ENCODE measurements around the gene VPS18.

VPS18 gene

GRCh38 chr15:40942337-40942854 lies 48.1 kb downstream of the VPS18 start:
- H3K27ac ChIP-seq (ENCODE audit: low read depth, low read length, poor library complexity, severe bottlenecking), result no peak overlapping the region
- H3K27me3 ChIP-seq (ENCODE audit: insufficient read depth, low read length), result 0 out of 2 replicates have a peak, but pooled peaks cover 12% of the 10 kb centered on the region
- no peaks in the 10 kb centered on the region for H4K20me1 ChIP-seq (ENCODE audit: insufficient read depth, low read length)
- no peaks in the 10 kb centered on the region for H3K36me3 ChIP-seq (ENCODE audit: insufficient read depth, low read length)
- TF ChIP-seq, protein P1, sequence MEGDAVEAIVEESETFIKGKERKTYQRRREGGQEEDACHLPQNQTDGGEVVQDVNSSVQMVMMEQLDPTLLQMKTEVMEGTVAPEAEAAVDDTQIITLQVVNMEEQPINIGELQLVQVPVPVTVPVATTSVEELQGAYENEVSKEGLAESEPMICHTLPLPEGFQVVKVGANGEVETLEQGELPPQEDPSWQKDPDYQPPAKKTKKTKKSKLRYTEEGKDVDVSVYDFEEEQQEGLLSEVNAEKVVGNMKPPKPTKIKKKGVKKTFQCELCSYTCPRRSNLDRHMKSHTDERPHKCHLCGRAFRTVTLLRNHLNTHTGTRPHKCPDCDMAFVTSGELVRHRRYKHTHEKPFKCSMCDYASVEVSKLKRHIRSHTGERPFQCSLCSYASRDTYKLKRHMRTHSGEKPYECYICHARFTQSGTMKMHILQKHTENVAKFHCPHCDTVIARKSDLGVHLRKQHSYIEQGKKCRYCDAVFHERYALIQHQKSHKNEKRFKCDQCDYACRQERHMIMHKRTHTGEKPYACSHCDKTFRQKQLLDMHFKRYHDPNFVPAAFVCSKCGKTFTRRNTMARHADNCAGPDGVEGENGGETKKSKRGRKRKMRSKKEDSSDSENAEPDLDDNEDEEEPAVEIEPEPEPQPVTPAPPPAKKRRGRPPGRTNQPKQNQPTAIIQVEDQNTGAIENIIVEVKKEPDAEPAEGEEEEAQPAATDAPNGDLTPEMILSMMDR (IDR thresholded peaks at IDR 0.05; ENCODE audit: low read length), result no peak
- TF ChIP-seq EZH2 (IDR thresholded peaks at IDR 0.05; ENCODE audit: borderline replicate concordance, low read length), result no peak
- no peaks in the 10 kb centered on the region for H3F3A ChIP-seq (ENCODE audit: insufficient read depth, low read length)
- no peaks in the 10 kb centered on the region for H3K9me3 ChIP-seq (ENCODE audit: low read length)
- H3K4me3 ChIP-seq (ENCODE audit: low read depth, low read length, poor library complexity, severe bottlenecking), result peak overlapping the region; percentile 65
- H3K79me2 ChIP-seq (ENCODE audit: insufficient read depth, low read length), result no peaks in the 10 kb centered on the region
- H3K4me1 ChIP-seq (ENCODE audit: insufficient read depth, low read length, severe bottlenecking), result peaks cover 12% of the 10 kb centered on the region
- H3K9me2 ChIP-seq (ENCODE audit: low read depth, low read length), result no peaks in the 10 kb centered on the region
- peak overlapping the region; percentile 85 for H3K4me2 ChIP-seq (ENCODE audit: low read length)
- H3K9ac ChIP-seq (ENCODE audit: low read length), result peak overlapping the region; percentile 70
- 0 out of 2 replicates have a peak overlapping the region, but pooled peaks have one; percentile 24 for H2AFZ ChIP-seq (ENCODE audit: low read length)

DNA sequence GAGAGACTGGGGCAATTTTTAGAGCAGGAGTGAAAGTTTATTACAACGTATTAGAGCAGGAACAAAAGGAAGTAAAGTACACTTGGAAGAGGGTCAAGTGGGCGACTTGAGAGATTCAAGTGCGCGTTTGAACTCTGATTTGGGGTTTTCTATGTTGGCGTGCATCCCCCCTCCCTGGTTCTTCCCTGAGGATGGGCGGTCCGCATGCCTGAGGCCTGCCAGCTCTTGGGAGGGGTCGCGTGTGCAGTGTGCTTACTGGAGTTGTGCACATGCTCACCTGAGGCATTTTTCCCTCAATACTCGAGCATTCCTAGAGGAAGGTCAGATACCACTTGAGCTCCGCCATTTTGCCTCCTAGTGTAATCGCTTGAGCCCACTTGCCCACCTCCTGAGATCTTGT lies 48.6 kb downstream of the VPS18 start:
- H3K36me3 ChIP-seq (ENCODE audit: insufficient read depth, low read length), result no peaks in the 10 kb centered on the region
- H3K4me1 ChIP-seq (ENCODE audit: insufficient read depth, low read length, severe bottlenecking), result peaks cover 12% of the 10 kb centered on the region
- no peaks in the 10 kb centered on the region for H3F3A ChIP-seq (ENCODE audit: insufficient read depth, low read length)
- no peak for TF ChIP-seq EZH2 (IDR thresholded peaks at IDR 0.05; ENCODE audit: borderline replicate concordance, low read length)
- TF ChIP-seq, protein P1 (IDR thresholded peaks at IDR 0.05; ENCODE audit: low read length), result no peak
- no peaks in the 10 kb centered on the region for H3K9me2 ChIP-seq (ENCODE audit: low read depth, low read length)
- peak overlapping the region; percentile 85 for H3K4me2 ChIP-seq (ENCODE audit: low read length)
- H3K4me3 ChIP-seq (ENCODE audit: low read depth, low read length, poor library complexity, severe bottlenecking), result peak overlapping the region; percentile 65
- no peak overlapping the region for H3K27ac ChIP-seq (ENCODE audit: low read depth, low read length, poor library complexity, severe bottlenecking)
- 0 out of 2 replicates have a peak, but pooled peaks cover 11% of the 10 kb centered on the region for H3K27me3 ChIP-seq (ENCODE audit: insufficient read depth, low read length)
- H2AFZ ChIP-seq (ENCODE audit: low read length), result no peak overlapping the region
- no peaks in the 10 kb centered on the region for H3K9me3 ChIP-seq (ENCODE audit: low read length)
- H4K20me1 ChIP-seq (ENCODE audit: insufficient read depth, low read length), result no peaks in the 10 kb centered on the region
- no peaks in the 10 kb centered on the region for H3K79me2 ChIP-seq (ENCODE audit: insufficient read depth, low read length)
- peak overlapping the region; percentile 70; the same call in 1 of the 2 replicates for H3K9ac ChIP-seq (ENCODE audit: low read length)

GRCh38 chr15:40943764-40944365 lies 49.6 kb downstream of the VPS18 start:
- H3K79me2 ChIP-seq (ENCODE audit: insufficient read depth, low read length), result no peaks in the 10 kb centered on the region
- H3K4me2 ChIP-seq (ENCODE audit: low read length), result no peak overlapping the region
- H3K9ac ChIP-seq (ENCODE audit: low read length), result no peak overlapping the region
- H4K20me1 ChIP-seq (ENCODE audit: insufficient read depth, low read length), result no peaks in the 10 kb centered on the region
- H3K27me3 ChIP-seq (ENCODE audit: insufficient read depth, low read length), result 0 out of 2 replicates have a peak, but pooled peaks cover 11% of the 10 kb centered on the region
- no peak overlapping the region for H3K27ac ChIP-seq (ENCODE audit: low read depth, low read length, poor library complexity, severe bottlenecking)
- H3K9me3 ChIP-seq (ENCODE audit: low read length), result no peaks in the 10 kb centered on the region
- no peaks in the 10 kb centered on the region for H3K9me2 ChIP-seq (ENCODE audit: low read depth, low read length)
- no peak overlapping the region for H2AFZ ChIP-seq (ENCODE audit: low read length)
- TF ChIP-seq EZH2 (IDR thresholded peaks at IDR 0.05; ENCODE audit: borderline replicate concordance, low read length), result no peak
- TF ChIP-seq, protein P1 (IDR thresholded peaks at IDR 0.05; ENCODE audit: low read length), result no peak
- peaks cover 12% of the 10 kb centered on the region for H3K4me1 ChIP-seq (ENCODE audit: insufficient read depth, low read length, severe bottlenecking)
- H3K4me3 ChIP-seq (ENCODE audit: low read depth, low read length, poor library complexity, severe bottlenecking), result no peak overlapping the region
- no peaks in the 10 kb centered on the region for H3F3A ChIP-seq (ENCODE audit: insufficient read depth, low read length)
- no peaks in the 10 kb centered on the region for H3K36me3 ChIP-seq (ENCODE audit: insufficient read depth, low read length)
